Progenitor cell of endocrine pancreas (in vitro differentiated cells): ENCODE data around the gene IL1RAPL2. TPM values are rescaled to one million over a fixed set of nuclear protein-coding genes. Genes with fewer than 3 reads are reported as not detected.

Experiments used
- DNase-seq: peaks from one replicate; pipeline ENCODE4 v3.0.0; 2021; ENCODE audit warnings: low spot score; ENCODE audit not compliant: unreplicated experiment
- H3K27ac Mint-ChIP-seq: 2 replicates; pipeline ENCODE4 v1.8.0; 2021; ENCODE audit warnings: mild to moderate bottlenecking, moderate library complexity, mixed read lengths
- H3K27me3 Mint-ChIP-seq: 2 replicates; pipeline ENCODE4 v1.8.0; 2021; ENCODE audit warnings: mixed read lengths
- H3K36me3 Mint-ChIP-seq: 2 replicates; pipeline ENCODE4 v1.8.0; 2022; ENCODE audit warnings: mixed read lengths; ENCODE audit not compliant: insufficient read depth
- H3K4me1 Mint-ChIP-seq: 2 replicates; pipeline ENCODE4 v1.8.0; 2021; ENCODE audit warnings: low read depth, mixed read lengths
- H3K4me3 Mint-ChIP-seq: 2 replicates; pipeline ENCODE4 v1.8.0; 2021; ENCODE audit warnings: low read depth, mild to moderate bottlenecking, moderate library complexity, mixed read lengths
- H3K9me3 Mint-ChIP-seq: 2 replicates; pipeline ENCODE4 v1.8.0; 2021; ENCODE audit warnings: low read depth, mixed read lengths
- CTCF ChIP-seq: fragments of 200-600 bp; sonication (generic); IDR thresholded peaks from one replicate; pipeline ENCODE4 v1.5.0; 2021; ENCODE audit warnings: antibody characterized with exemption, mild to moderate bottlenecking; ENCODE audit not compliant: unreplicated experiment
- total RNA-seq: library from RNA; stranded (reverse); gene quantifications from 2 replicates; pipeline ENCODE4 v1.2.1, GENCODE V29; 2021

IL1RAPL2 gene
- total RNA-seq, 1 donor from 2014 or later = 0.91 TPM

GRCh38 chrX:105136786-105137185 is 570.8 kb downstream of the IL1RAPL2 start:
- Mint-ChIP-seq H3K4me3 (no peak overlapping the region), H3K27ac (no peak overlapping the region), H3K36me3 (no peaks in the 10 kb centered on the region), H3K9me3 (peaks cover 17% of the 10 kb centered on the region), H3K27me3 (no peaks in the 10 kb centered on the region), H3K4me1 (no peaks in the 10 kb centered on the region)
- no peak for DNase-seq
- no peak for TF ChIP-seq CTCF

- Mint-ChIP-seq H3K4me3 (no peak overlapping the region), H3K27me3 (no peaks in the 10 kb centered on the region), H3K36me3 (no peaks in the 10 kb centered on the region), H3K4me1 (peaks cover 5% of the 10 kb centered on the region), H3K27ac (no peak overlapping the region), H3K9me3 (peaks cover 32% of the 10 kb centered on the region)
- no peak for TF ChIP-seq CTCF
- no peak for DNase-seq
These were observed 584.0 kb downstream of the IL1RAPL2 start for GRCh38 chrX:105150036-105150435.

- no peak for DNase-seq
- no peaks in the 10 kb centered on the region for H3K27me3 Mint-ChIP-seq
- no peak overlapping the region for H3K4me3 Mint-ChIP-seq
- no peak for TF ChIP-seq CTCF
- H3K27ac Mint-ChIP-seq = peak overlapping the region; percentile 47
- H3K36me3 Mint-ChIP-seq = no peaks in the 10 kb centered on the region
- peaks cover 5% of the 10 kb centered on the region for H3K4me1 Mint-ChIP-seq
- H3K9me3 Mint-ChIP-seq = peaks cover 32% of the 10 kb centered on the region
These were observed 584.6 kb downstream of the IL1RAPL2 start for GRCh38 chrX:105150557-105150956.

- no peak overlapping the region for H3K27ac Mint-ChIP-seq
- H3K36me3 Mint-ChIP-seq = no peaks in the 10 kb centered on the region
- H3K27me3 Mint-ChIP-seq = no peaks in the 10 kb centered on the region
- no peak for TF ChIP-seq CTCF
- H3K4me1 Mint-ChIP-seq = no peaks in the 10 kb centered on the region
- no peak overlapping the region for H3K4me3 Mint-ChIP-seq
- no peak for DNase-seq
- peaks cover 10% of the 10 kb centered on the region for H3K9me3 Mint-ChIP-seq
These were observed 601.2 kb downstream of the IL1RAPL2 start for GRCh38 chrX:105167233-105167632.

- no peak for TF ChIP-seq CTCF
- no peak overlapping the region for H3K4me3 Mint-ChIP-seq
- no peaks in the 10 kb centered on the region for H3K27me3 Mint-ChIP-seq
- no peaks in the 10 kb centered on the region for H3K36me3 Mint-ChIP-seq
- DNase-seq = no peak
- H3K27ac Mint-ChIP-seq = no peak overlapping the region
- no peaks in the 10 kb centered on the region for H3K4me1 Mint-ChIP-seq
- peaks cover 10% of the 10 kb centered on the region for H3K9me3 Mint-ChIP-seq
These were observed 602.6 kb downstream of the IL1RAPL2 start for GRCh38 chrX:105168577-105168976.
